ENCODE data around the gene CD247. TPM values are rescaled to one million over a fixed set of nuclear protein-coding genes. Genes with fewer than 3 reads are reported as not detected.

CD247 gene
- total RNA-seq, 1 experiment from 2014 or later = 0.44 TPM

DNA sequence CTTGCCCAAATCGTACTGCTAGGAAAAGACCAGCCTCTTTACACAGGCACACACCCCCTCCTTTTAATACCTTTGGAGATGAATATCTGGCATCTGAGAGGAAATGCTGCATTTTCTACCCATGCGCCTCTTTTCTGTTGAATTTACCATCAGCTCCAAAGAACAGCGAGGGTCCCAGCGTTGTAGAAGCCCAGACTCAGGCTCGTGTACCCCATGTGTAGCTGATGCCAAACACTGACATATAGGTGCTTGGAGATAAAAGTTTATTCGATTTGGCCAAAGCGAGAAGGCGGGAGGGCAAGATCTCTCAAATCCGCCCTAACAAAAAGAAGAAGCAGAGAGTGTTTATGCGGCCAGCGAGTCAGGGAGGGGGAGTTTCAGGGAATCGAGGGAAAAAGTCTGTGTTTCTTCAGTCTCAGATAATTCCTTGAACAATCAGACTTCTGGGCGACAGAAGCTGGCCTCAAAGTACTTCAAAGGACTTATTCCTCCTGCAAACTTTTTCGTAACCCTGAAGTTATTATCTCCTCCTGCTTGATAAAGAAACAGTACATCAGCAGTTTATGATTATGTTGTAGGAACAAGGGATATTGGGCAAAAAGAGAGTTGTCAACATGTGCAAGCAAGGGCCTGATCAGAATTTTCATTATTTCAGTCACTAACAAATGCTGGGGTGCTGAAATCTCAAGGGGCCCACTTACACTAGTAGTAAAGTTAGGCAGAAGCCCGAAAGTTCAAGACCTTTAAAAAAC, 35.9 kb upstream of the CD247 start:
- Histone ChIP-seq H3K27me3 (ENCODE audit: control insufficient read depth, insufficient read depth, low read length) (no peaks in the 10 kb centered on the region), H3K4me1 (ENCODE audit: control insufficient read depth, insufficient read depth, low read length) (peaks cover 6% of the 10 kb centered on the region), H3K27ac (ENCODE audit: low read length) (no peak overlapping the region), H3K9me3 (ENCODE audit: control insufficient read depth, insufficient read depth, low read depth, low read length) (no peaks in the 10 kb centered on the region), H3K36me3 (ENCODE audit: control insufficient read depth, insufficient read depth, low read length) (no peaks in the 10 kb centered on the region), H3K4me3 (ENCODE audit: low read depth in 2 of 2, low read length in 2 of 2) (peak overlapping the region; percentile 58 to 70)
- intact Hi-C loops (cut with micrococcal nuclease; ENCODE audit: unreplicated experiment) = no loop called here
- TF ChIP-seq, protein P1, sequence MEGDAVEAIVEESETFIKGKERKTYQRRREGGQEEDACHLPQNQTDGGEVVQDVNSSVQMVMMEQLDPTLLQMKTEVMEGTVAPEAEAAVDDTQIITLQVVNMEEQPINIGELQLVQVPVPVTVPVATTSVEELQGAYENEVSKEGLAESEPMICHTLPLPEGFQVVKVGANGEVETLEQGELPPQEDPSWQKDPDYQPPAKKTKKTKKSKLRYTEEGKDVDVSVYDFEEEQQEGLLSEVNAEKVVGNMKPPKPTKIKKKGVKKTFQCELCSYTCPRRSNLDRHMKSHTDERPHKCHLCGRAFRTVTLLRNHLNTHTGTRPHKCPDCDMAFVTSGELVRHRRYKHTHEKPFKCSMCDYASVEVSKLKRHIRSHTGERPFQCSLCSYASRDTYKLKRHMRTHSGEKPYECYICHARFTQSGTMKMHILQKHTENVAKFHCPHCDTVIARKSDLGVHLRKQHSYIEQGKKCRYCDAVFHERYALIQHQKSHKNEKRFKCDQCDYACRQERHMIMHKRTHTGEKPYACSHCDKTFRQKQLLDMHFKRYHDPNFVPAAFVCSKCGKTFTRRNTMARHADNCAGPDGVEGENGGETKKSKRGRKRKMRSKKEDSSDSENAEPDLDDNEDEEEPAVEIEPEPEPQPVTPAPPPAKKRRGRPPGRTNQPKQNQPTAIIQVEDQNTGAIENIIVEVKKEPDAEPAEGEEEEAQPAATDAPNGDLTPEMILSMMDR (IDR thresholded peaks at IDR 0.05) = no peak
- TF ChIP-seq POLR2AphosphoS5 (IDR thresholded peaks at IDR 0.05; ENCODE audit: low read depth, low read length) (no peak), TCF7L2 (IDR thresholded peaks at IDR 0.05; ENCODE audit: low read depth, low read length) (no peak), SIN3A (IDR thresholded peaks at IDR 0.05; ENCODE audit: borderline replicate concordance, insufficient read depth, low read depth, low read length) (no peak)
- TF ChIP-seq, protein P2, sequence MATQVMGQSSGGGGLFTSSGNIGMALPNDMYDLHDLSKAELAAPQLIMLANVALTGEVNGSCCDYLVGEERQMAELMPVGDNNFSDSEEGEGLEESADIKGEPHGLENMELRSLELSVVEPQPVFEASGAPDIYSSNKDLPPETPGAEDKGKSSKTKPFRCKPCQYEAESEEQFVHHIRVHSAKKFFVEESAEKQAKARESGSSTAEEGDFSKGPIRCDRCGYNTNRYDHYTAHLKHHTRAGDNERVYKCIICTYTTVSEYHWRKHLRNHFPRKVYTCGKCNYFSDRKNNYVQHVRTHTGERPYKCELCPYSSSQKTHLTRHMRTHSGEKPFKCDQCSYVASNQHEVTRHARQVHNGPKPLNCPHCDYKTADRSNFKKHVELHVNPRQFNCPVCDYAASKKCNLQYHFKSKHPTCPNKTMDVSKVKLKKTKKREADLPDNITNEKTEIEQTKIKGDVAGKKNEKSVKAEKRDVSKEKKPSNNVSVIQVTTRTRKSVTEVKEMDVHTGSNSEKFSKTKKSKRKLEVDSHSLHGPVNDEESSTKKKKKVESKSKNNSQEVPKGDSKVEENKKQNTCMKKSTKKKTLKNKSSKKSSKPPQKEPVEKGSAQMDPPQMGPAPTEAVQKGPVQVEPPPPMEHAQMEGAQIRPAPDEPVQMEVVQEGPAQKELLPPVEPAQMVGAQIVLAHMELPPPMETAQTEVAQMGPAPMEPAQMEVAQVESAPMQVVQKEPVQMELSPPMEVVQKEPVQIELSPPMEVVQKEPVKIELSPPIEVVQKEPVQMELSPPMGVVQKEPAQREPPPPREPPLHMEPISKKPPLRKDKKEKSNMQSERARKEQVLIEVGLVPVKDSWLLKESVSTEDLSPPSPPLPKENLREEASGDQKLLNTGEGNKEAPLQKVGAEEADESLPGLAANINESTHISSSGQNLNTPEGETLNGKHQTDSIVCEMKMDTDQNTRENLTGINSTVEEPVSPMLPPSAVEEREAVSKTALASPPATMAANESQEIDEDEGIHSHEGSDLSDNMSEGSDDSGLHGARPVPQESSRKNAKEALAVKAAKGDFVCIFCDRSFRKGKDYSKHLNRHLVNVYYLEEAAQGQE (IDR thresholded peaks at IDR 0.05; ENCODE audit: insufficient read depth in 1 of 2, low read depth in 2 of 2, low read length in 1 of 2) = no peak
- POLR2A ChIA-PET = interaction anchor here (0.6 to 1.0 kb wide), 3 partner anchors 127 to 161 kb away, joined by 3 to 4 read pairs (median 3); no protein-coding TSS in a partner anchor
- CTCF ChIA-PET = interaction anchor here (0.6 to 0.8 kb wide), 2 partner anchors 21 to 334 kb away, joined by 3 to 5 read pairs; no protein-coding TSS in a partner anchor
- in situ Hi-C loops (cut with HindIII; ENCODE audit: low pct_unique_long_range_greater_than_20kb, low sequenced_read_pairs) = no loop called here
- BruUV-seq (replicated peaks) = no TSS peak
- ATAC-seq (peak; percentile 3; the same call in 1 of the 2 replicates), DNase-seq (ENCODE audit: low read depth, low spot score) (no peak)

DNA sequence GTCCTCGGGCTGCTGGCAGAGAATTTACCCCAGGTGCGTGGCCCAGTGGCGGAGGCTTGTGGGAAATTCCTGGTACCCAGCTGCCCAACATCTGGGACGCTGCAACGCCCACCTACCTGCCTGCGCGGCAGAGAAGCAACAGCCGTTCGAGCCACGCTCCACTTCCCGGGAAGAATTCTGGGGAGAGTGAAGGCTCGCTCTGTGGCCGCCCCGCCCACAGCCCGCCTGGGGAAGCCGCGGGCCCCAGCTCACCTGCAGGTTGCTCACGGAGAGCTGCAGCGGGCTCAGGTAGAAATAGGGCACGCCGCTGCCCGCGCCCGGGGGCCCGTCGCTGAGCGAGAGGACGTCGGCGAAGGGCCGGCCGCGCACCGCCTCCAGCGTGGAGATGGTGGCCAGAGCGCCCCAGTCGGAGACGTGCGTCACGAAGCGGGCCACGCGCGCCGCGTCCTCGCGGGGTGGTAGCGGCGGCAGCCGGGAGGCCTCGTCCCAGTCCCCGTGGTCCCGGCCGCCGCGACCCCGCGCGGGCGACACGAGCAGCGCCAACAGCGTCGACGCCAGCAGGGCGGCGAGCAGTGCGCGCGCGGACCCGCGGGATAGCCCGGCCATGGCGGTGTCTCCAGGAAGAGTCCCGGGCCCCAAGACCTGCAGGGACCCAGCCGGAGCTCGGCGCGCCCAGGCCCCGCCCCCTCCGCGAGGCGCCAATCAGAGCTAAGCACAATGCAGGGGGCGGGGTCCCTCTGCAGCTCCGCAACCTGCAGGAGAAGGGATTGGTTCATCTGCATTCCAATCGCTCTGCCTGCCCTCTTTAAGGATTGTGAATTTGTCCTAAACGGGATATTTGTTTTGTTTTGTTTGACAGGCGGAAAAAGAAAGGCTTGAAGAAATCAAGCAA, 35.1 kb upstream of the CD247 start, which contains the start of gene CREG1:
Gene CREG1, minus strand, starts transcription at position 627 of the 892 bp plus-strand sequence.
- TF ChIP-seq, protein P2 (IDR thresholded peaks at IDR 0.05; ENCODE audit: insufficient read depth in 1 of 2, low read depth in 2 of 2, low read length in 1 of 2) = no peak
- TF ChIP-seq SIN3A (IDR thresholded peaks at IDR 0.05; ENCODE audit: borderline replicate concordance, insufficient read depth, low read depth, low read length) = peak; percentile 41; the same call in 1 of the 2 replicates
- BruUV-seq (replicated peaks) = no TSS peak
- intact Hi-C loops (cut with micrococcal nuclease; ENCODE audit: unreplicated experiment) = no loop called here
- H3K9me3 ChIP-seq (ENCODE audit: control insufficient read depth, insufficient read depth, low read depth, low read length) = no peaks in the 10 kb centered on the region
- no peak within 1 kb of the TSS for H3K27ac ChIP-seq (ENCODE audit: low read length)
- ChIA-PET CTCF (interaction anchor here (0.6 to 0.8 kb wide), 3 partner anchors 20 to 333 kb away, joined by 3 to 5 read pairs (median 4); no protein-coding TSS in a partner anchor), POLR2A (interaction anchor here (0.6 to 1.0 kb wide), 3 partner anchors 126 to 162 kb away, joined by 3 to 4 read pairs (median 3); no protein-coding TSS in a partner anchor)
- DNase-seq (ENCODE audit: low read depth, low spot score) (no peak), ATAC-seq (peak; percentile 99)
- H3K27me3 ChIP-seq (ENCODE audit: control insufficient read depth, insufficient read depth, low read length) = no peaks in the 10 kb centered on the region
- H3K4me3 ChIP-seq (ENCODE audit: low read depth in 2 of 2, low read length in 2 of 2) = peak within 1 kb of the TSS; percentile 58 to 70
- H3K4me1 ChIP-seq (ENCODE audit: control insufficient read depth, insufficient read depth, low read length) = peaks cover 6% of the 10 kb centered on the region
- in situ Hi-C loops (cut with HindIII; ENCODE audit: low pct_unique_long_range_greater_than_20kb, low sequenced_read_pairs) = no loop called here
- no peaks in the 10 kb centered on the region for H3K36me3 ChIP-seq (ENCODE audit: control insufficient read depth, insufficient read depth, low read length)

Measured in Panc1 (cell line).